ENCODE data around the gene COX10. TPM values are rescaled to one million over a fixed set of nuclear protein-coding genes. Genes with fewer than 3 reads are reported as not detected.

The COX10 gene
- total RNA-seq, 1 experiment from 2014 or later: 35.4 TPM

GRCh38 chr17:14061666-14062560 lies 7.4 kb upstream of the COX10 start:
- in situ Hi-C loops (cut with HindIII; ENCODE audit: low pct_unique_long_range_greater_than_20kb, low sequenced_read_pairs): no loop called here
- DNase-seq (ENCODE audit: low read depth, low spot score): no peak

- in situ Hi-C loops (cut with HindIII; ENCODE audit: low pct_unique_long_range_greater_than_20kb, low sequenced_read_pairs): no loop called here
These were observed 2.0 kb upstream of the COX10 start for GRCh38 chr17:14067347-14067746.

GRCh38 chr17:14068542-14069250 lies 608 bp upstream of the COX10 start:
- no peak for DNase-seq (ENCODE audit: low read depth, low spot score)
- in situ Hi-C loops (cut with HindIII; ENCODE audit: low pct_unique_long_range_greater_than_20kb, low sequenced_read_pairs): no loop called here

More at GRCh38 chr17:14067347-14067746, 2.0 kb upstream of the COX10 start:
- DNase-seq (ENCODE audit: low read depth, low spot score): no peak

- DNase-seq (ENCODE audit: low read depth, low spot score): no peak
- in situ Hi-C loops (cut with HindIII; ENCODE audit: low pct_unique_long_range_greater_than_20kb, low sequenced_read_pairs): no loop called here
These were observed 1.2 kb downstream of the COX10 start for GRCh38 chr17:14070344-14070984.

- in situ Hi-C loops (cut with HindIII; ENCODE audit: low pct_unique_long_range_greater_than_20kb, low sequenced_read_pairs): no loop called here
- no peak for DNase-seq (ENCODE audit: low read depth, low spot score)
These were observed 3.6 kb downstream of the COX10 start for GRCh38 chr17:14072881-14073280.

- in situ Hi-C loops (cut with HindIII; ENCODE audit: low pct_unique_long_range_greater_than_20kb, low sequenced_read_pairs): no loop called here
These were observed 8.7 kb downstream of the COX10 start for GRCh38 chr17:14078027-14078426.

GRCh38 chr17:14080847-14081251 lies 11.5 kb downstream of the COX10 start:
- in situ Hi-C loops (cut with HindIII; ENCODE audit: low pct_unique_long_range_greater_than_20kb, low sequenced_read_pairs): no loop called here
- DNase-seq (ENCODE audit: low read depth, low spot score): no peak

More at GRCh38 chr17:14078027-14078426, 8.7 kb downstream of the COX10 start:
- no peak for DNase-seq (ENCODE audit: low read depth, low spot score)

GRCh38 chr17:14082848-14083247 lies 13.5 kb downstream of the COX10 start:
- no peak for DNase-seq (ENCODE audit: low read depth, low spot score)
- in situ Hi-C loops (cut with HindIII; ENCODE audit: low pct_unique_long_range_greater_than_20kb, low sequenced_read_pairs): no loop called here

GRCh38 chr17:14084955-14085354 lies 15.7 kb downstream of the COX10 start:
- DNase-seq (ENCODE audit: low read depth, low spot score): no peak
- in situ Hi-C loops (cut with HindIII; ENCODE audit: low pct_unique_long_range_greater_than_20kb, low sequenced_read_pairs): no loop called here

GRCh38 chr17:14086189-14086588 lies 16.9 kb downstream of the COX10 start:
- no peak for DNase-seq (ENCODE audit: low read depth, low spot score)
- in situ Hi-C loops (cut with HindIII; ENCODE audit: low pct_unique_long_range_greater_than_20kb, low sequenced_read_pairs): no loop called here

- in situ Hi-C loops (cut with HindIII; ENCODE audit: low pct_unique_long_range_greater_than_20kb, low sequenced_read_pairs): no loop called here
- DNase-seq (ENCODE audit: low read depth, low spot score): no peak
These were observed 19.9 kb downstream of the COX10 start for GRCh38 chr17:14089179-14089578.

GRCh38 chr17:14091367-14091766 lies 22.1 kb downstream of the COX10 start:
- in situ Hi-C loops (cut with HindIII; ENCODE audit: low pct_unique_long_range_greater_than_20kb, low sequenced_read_pairs): no loop called here
- no peak for DNase-seq (ENCODE audit: low read depth, low spot score)

- in situ Hi-C loops (cut with HindIII; ENCODE audit: low pct_unique_long_range_greater_than_20kb, low sequenced_read_pairs): no loop called here
These were observed 23.5 kb downstream of the COX10 start for GRCh38 chr17:14092808-14093207.

GRCh38 chr17:14094676-14095601 lies 25.6 kb downstream of the COX10 start:
- in situ Hi-C loops (cut with HindIII; ENCODE audit: low pct_unique_long_range_greater_than_20kb, low sequenced_read_pairs): no loop called here

More at GRCh38 chr17:14092808-14093207, 23.5 kb downstream of the COX10 start:
- DNase-seq (ENCODE audit: low read depth, low spot score): no peak

GRCh38 chr17:14095631-14096030 lies 26.3 kb downstream of the COX10 start:
- in situ Hi-C loops (cut with HindIII; ENCODE audit: low pct_unique_long_range_greater_than_20kb, low sequenced_read_pairs): no loop called here
- no peak for DNase-seq (ENCODE audit: low read depth, low spot score)

More at GRCh38 chr17:14094676-14095601, 25.6 kb downstream of the COX10 start:
- no peak for DNase-seq (ENCODE audit: low read depth, low spot score)

GRCh38 chr17:14098246-14098645 lies 28.9 kb downstream of the COX10 start:
- DNase-seq (ENCODE audit: low read depth, low spot score): no peak
- in situ Hi-C loops (cut with HindIII; ENCODE audit: low pct_unique_long_range_greater_than_20kb, low sequenced_read_pairs): no loop called here

- in situ Hi-C loops (cut with HindIII; ENCODE audit: low pct_unique_long_range_greater_than_20kb, low sequenced_read_pairs): no loop called here
These were observed 32.7 kb downstream of the COX10 start for GRCh38 chr17:14101976-14102375.

More at GRCh38 chr17:14101976-14102375, 32.7 kb downstream of the COX10 start:
- no peak for DNase-seq (ENCODE audit: low read depth, low spot score)
